K562 (cell line): Measurements from ENCODE around the gene HK1. TPM values are rescaled to one million over a fixed set of nuclear protein-coding genes. Genes with fewer than 3 reads are reported as not detected.

Source experiments
- ARID1B ChIP-seq: fragments of 450-650 bp; IDR thresholded peaks from 2 replicates; pipeline ENCODE4 v1.6.1; 2016; ENCODE audit warnings: antibody characterized with exemption, mild to moderate bottlenecking, inconsistent platforms
- ELF4 ChIP-seq: fragments of 450-650 bp; formaldehyde crosslinking; IDR thresholded peaks from 2 replicates; pipeline ENCODE4 v1.4.0; 2022; ENCODE audit warnings: missing genetic modification characterization
- HDGF ChIP-seq: fragments of 450-650 bp; IDR thresholded peaks from 2 replicates; pipeline ENCODE4 v1.6.1; 2016
- HMG20B ChIP-seq: fragments of 250-450 bp; sonication (Bioruptor Pico); IDR thresholded peaks from 2 replicates; pipeline ENCODE4 v1.5.0; 2021; ENCODE audit warnings: mild to moderate bottlenecking
- HNRNPUL1 ChIP-seq: fragments of 200-400 bp; formaldehyde crosslinking; IDR thresholded peaks from 2 replicates; pipeline ENCODE4 v1.6.1; 2017; ENCODE audit warnings: low read length
- JUND ChIP-seq, 2 experiments: IDR thresholded peaks; 2 replicates in 1 of 2; 3 replicates in 1 of 2; pipeline ENCODE4 v1.6.1; 2011; ENCODE audit warnings: borderline replicate concordance in 2 of 2, low read depth in 2 of 2, low read length in 2 of 2, improper control_type of control experiment in 1 of 2, missing biosample characterization in 1 of 2, missing genetic modification characterization in 1 of 2, missing genetic modification reagents in 1 of 2
- KDM1A ChIP-seq, 2 experiments: fragments of 450-650 bp; IDR thresholded peaks; 2 replicates each; pipeline ENCODE4 v1.6.1; 2016; ENCODE audit warnings: mild to moderate bottlenecking in 2 of 2
- KDM4B ChIP-seq, 2 experiments: fragments of 450-650 bp in 1 of 2; sonication (generic) in 1 of 2; IDR thresholded peaks; 2 replicates each; pipeline ENCODE4 v1.6.1; 2016 to 2017; ENCODE audit warnings: borderline replicate concordance in 2 of 2, antibody characterized with exemption in 1 of 2, low read depth in 1 of 2, mild to moderate bottlenecking in 1 of 2
- RHOXF2B ChIP-seq: fragments of 250-450 bp; sonication (Bioruptor Pico); conservative IDR thresholded peaks from 2 replicates; pipeline ENCODE4 v1.5.1; 2021
- ZNF695 ChIP-seq: fragments of 450-650 bp; formaldehyde crosslinking; IDR thresholded peaks from 2 replicates; pipeline ENCODE4 v1.4.0; 2020; ENCODE audit warnings: mild to moderate bottlenecking, moderate library complexity
- polyA plus RNA-seq, 8 experiments: library from polyadenylated mRNA; depleted of rRNA in 4 of 8; stranded (reverse) in 5 of 8; unstranded in 3 of 8; fragments of >200 nt; fragmentation: Nextera tagmentation in 2 of 8; fragmentation: Illumina TruSeq in 1 of 8; extraction: Ambion mirVana in 2 of 8; extraction: Trizol in 1 of 8; gene quantifications; 2 replicates each; pipeline versions ENCODE4 v1.2.1 to v1.2.3, GENCODE V29; 2011 to 2014; ENCODE audit warnings: inconsistent platforms in 1 of 8, missing spikeins in 1 of 8
- total RNA-seq, 7 experiments: library from RNA; depleted of rRNA in 6 of 7; stranded (reverse); fragments of >200 nt in 6 of 7; fragmentation: Illumina TruSeq in 2 of 7; extraction: Trizol in 2 of 7; gene quantifications; 2 replicates each; pipeline versions ENCODE4 v1.2.1 to v1.2.3, GENCODE V29; 2011 to 2021; ENCODE audit warnings: low replicate concordance in 1 of 7
- TF ChIP-seq, protein P1 (sequence below): fragments of 250-450 bp; sonication (Bioruptor Pico); IDR thresholded peaks from 2 replicates; pipeline ENCODE4 v1.9.0; 2021; ENCODE audit warnings: mild to moderate bottlenecking, inconsistent platforms
- TF ChIP-seq, protein P2 (sequence below): fragments of 250-450 bp; sonication (Bioruptor Pico); IDR thresholded peaks from 2 replicates; pipeline ENCODE4 v1.8.0; 2021; ENCODE audit warnings: moderate library complexity, mild to moderate bottlenecking, inconsistent platforms
- TF ChIP-seq, protein P3 (sequence below): fragments of 250-450 bp; sonication (Bioruptor Pico); IDR thresholded peaks from 2 replicates; pipeline ENCODE4 v1.4.0; 2020; ENCODE audit warnings: mild to moderate bottlenecking, moderate library complexity
- TF ChIP-seq, protein P4 (sequence below): IDR thresholded peaks from 2 replicates; pipeline ENCODE4 v1.6.1; 2016; ENCODE audit warnings: missing genetic modification characterization, missing compliant biosample characterization
- TF ChIP-seq, protein P5 (sequence below): fragments of 450-650 bp; IDR thresholded peaks from 2 replicates; pipeline ENCODE4 v1.6.1; 2018; ENCODE audit not compliant: partially characterized antibody

HK1 gene
- total and polyA plus RNA-seq, 9 of the 15 experiments (the other 6 are each of a cell fraction or from before 2014, with no cell fraction given): 29.2 to 444 (median 193) TPM

DNA sequence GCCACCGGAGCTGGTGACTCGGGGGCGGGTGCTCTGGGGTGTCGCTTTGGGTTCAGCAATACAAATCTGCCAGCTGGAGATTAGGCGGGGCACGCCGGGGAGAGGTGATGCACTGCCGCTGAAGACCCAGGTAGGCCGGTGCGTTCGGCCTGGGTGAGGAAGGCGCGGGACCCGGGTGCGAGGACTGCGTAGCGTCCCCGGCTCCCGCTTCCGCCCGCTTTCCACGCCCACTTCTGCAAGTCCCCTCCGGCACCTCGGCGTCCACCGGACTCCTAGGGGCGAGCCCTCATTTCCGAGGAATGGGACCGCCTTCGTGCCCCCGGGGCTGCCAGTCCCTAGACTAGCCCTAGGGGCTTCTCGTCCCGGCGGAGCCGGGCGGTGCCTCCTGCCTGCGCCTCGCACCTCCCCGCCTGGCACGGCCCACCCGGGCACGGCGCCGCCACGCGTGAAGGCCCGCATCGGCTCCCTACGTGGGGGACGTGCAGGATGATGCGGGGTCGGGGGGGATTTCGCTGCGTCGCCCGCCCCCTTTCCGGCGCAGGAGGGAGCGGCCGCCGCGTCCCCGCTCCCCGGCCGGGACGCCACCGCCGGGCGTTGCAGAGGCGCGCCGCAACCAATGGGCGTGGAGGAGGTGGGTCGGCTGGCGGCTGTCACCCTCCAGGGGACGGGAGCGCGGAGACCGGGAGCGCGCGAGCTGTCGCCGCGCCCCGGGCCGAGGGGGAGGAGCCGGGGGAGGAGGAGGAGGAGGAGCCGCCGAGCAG, 40.0 kb downstream of the HK1 start (continued):
- TF ChIP-seq, protein P1, sequence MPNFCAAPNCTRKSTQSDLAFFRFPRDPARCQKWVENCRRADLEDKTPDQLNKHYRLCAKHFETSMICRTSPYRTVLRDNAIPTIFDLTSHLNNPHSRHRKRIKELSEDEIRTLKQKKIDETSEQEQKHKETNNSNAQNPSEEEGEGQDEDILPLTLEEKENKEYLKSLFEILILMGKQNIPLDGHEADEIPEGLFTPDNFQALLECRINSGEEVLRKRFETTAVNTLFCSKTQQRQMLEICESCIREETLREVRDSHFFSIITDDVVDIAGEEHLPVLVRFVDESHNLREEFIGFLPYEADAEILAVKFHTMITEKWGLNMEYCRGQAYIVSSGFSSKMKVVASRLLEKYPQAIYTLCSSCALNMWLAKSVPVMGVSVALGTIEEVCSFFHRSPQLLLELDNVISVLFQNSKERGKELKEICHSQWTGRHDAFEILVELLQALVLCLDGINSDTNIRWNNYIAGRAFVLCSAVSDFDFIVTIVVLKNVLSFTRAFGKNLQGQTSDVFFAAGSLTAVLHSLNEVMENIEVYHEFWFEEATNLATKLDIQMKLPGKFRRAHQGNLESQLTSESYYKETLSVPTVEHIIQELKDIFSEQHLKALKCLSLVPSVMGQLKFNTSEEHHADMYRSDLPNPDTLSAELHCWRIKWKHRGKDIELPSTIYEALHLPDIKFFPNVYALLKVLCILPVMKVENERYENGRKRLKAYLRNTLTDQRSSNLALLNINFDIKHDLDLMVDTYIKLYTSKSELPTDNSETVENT (CRISPR knock-in tag): no peak
- TF ChIP-seq, protein P2, sequence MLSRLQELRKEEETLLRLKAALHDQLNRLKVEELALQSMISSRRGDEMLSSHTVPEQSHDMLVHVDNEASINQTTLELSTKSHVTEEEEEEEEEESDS: no peak
- no peak for TF ChIP-seq RHOXF2B (CRISPR knock-in tag)
- TF ChIP-seq HMG20B: no peak
- TF ChIP-seq ELF4: no peak
- TF ChIP-seq ARID1B: no peak
- TF ChIP-seq JUND (IDR thresholded peaks at IDR 0.05; ENCODE audit: borderline replicate concordance, low read depth, low read length): peak; percentile 35; the same call in 1 of the 2 replicates
- no peak; the same call in 2 of the 3 replicates for TF ChIP-seq JUND (tag; IDR thresholded peaks at IDR 0.05; ENCODE audit: borderline replicate concordance, low read depth, low read length)
- TF ChIP-seq, protein P3, sequence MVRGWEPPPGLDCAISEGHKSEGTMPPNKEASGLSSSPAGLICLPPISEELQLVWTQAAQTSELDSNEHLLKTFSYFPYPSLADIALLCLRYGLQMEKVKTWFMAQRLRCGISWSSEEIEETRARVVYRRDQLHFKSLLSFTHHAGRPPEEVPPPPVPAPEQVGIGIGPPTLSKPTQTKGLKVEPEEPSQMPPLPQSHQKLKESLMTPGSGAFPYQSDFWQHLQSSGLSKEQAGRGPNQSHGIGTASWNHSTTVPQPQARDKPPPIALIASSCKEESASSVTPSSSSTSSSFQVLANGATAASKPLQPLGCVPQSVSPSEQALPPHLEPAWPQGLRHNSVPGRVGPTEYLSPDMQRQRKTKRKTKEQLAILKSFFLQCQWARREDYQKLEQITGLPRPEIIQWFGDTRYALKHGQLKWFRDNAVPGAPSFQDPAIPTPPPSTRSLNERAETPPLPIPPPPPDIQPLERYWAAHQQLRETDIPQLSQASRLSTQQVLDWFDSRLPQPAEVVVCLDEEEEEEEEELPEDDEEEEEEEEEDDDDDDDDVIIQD (CRISPR knock-in tag): no peak
- TF ChIP-seq KDM1A (IDR thresholded peaks at IDR 0.05): no peak
- TF ChIP-seq KDM4B (IDR thresholded peaks at IDR 0.05; ENCODE audit: borderline replicate concordance in 2 of 2, low read depth in 1 of 2): no peak
- TF ChIP-seq, protein P4, sequence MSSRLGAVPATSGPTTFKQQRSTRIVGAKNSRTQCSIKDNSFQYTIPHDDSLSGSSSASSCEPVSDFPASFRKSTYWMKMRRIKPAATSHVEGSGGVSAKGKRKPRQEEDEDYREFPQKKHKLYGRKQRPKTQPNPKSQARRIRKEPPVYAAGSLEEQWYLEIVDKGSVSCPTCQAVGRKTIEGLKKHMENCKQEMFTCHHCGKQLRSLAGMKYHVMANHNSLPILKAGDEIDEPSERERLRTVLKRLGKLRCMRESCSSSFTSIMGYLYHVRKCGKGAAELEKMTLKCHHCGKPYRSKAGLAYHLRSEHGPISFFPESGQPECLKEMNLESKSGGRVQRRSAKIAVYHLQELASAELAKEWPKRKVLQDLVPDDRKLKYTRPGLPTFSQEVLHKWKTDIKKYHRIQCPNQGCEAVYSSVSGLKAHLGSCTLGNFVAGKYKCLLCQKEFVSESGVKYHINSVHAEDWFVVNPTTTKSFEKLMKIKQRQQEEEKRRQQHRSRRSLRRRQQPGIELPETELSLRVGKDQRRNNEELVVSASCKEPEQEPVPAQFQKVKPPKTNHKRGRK (tag): no peak
- peak; percentile 45; the same call in 1 of the 2 replicates for TF ChIP-seq ZNF695 (CRISPR knock-in tag)
- TF ChIP-seq, protein P5, sequence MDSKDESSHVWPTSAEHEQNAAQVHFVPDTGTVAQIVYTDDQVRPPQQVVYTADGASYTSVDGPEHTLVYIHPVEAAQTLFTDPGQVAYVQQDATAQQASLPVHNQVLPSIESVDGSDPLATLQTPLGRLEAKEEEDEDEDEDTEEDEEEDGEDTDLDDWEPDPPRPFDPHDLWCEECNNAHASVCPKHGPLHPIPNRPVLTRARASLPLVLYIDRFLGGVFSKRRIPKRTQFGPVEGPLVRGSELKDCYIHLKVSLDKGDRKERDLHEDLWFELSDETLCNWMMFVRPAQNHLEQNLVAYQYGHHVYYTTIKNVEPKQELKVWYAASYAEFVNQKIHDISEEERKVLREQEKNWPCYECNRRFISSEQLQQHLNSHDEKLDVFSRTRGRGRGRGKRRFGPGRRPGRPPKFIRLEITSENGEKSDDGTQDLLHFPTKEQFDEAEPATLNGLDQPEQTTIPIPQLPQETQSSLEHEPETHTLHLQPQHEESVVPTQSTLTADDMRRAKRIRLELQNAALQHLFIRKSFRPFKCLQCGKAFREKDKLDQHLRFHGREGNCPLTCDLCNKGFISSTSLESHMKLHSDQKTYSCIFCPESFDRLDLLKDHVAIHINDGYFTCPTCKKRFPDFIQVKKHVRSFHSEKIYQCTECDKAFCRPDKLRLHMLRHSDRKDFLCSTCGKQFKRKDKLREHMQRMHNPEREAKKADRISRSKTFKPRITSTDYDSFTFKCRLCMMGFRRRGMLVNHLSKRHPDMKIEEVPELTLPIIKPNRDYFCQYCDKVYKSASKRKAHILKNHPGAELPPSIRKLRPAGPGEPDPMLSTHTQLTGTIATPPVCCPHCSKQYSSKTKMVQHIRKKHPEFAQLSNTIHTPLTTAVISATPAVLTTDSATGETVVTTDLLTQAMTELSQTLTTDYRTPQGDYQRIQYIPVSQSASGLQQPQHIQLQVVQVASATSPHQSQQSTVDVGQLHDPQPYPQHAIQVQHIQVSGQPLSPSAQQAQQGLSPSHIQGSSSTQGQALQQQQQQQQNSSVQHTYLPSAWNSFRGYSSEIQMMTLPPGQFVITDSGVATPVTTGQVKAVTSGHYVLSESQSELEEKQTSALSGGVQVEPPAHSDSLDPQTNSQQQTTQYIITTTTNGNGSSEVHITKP: no peak
- TF ChIP-seq HNRNPUL1: no peak
- TF ChIP-seq HDGF: no peak
